IMR-90 (cell line): Measurements from ENCODE around the gene IGFBPL1. TPM values are rescaled to one million over a fixed set of nuclear protein-coding genes. Genes with fewer than 3 reads are reported as not detected.

Experiments
- ATAC-seq: fragments of 200-7000 bp; cut with Tn5 transposase; 2 replicates; pipeline ENCODE4 v1.9.1; 2020; ENCODE audit warnings: low read depth, mild to moderate bottlenecking, moderate library complexity
- BruUV-seq: library from RNA; stranded (reverse); fragments of 400-500 nt; replicated peaks from 2 replicates; lab custom pipeline; 2021; lab: Mats Ljungman, UMichigan
- CTCF ChIA-PET: fragments of 300-600 bp; formaldehyde crosslinking; extraction: SDS; loops from one replicate; lab custom pipeline; 2021; ENCODE audit warnings: antibody characterized with exemption; lab: Yijun Ruan, JAX
- POLR2A ChIA-PET: fragments of 300-600 bp; sonication (Branson Sonifier 250); formaldehyde crosslinking; loops from one replicate; lab custom pipeline; 2022; ENCODE audit warnings: antibody characterized with exemption; ENCODE audit not compliant: unreplicated experiment; lab: Charles Lee
- DNase-seq: peaks from one replicate; pipeline ENCODE4 v3.0.0; 2013
- H2AFZ ChIP-seq: replicated peaks from 2 replicates; pipeline ENCODE3; 2013; ENCODE audit warnings: low read length, mild to moderate bottlenecking; ENCODE audit not compliant: poor library complexity
- H2AK5ac ChIP-seq: 2 replicates; pipeline ENCODE4 v1.6.1; 2013; ENCODE audit warnings: low read depth, low read length, inconsistent platforms
- H2AK9ac ChIP-seq: replicated peaks from 2 replicates; pipeline ENCODE3; 2013; ENCODE audit warnings: mild to moderate bottlenecking, low read depth, low read length, moderate library complexity; ENCODE audit not compliant: poor library complexity
- H2BK120ac ChIP-seq: 2 replicates; pipeline ENCODE4 v1.6.1; 2013; ENCODE audit warnings: low read depth, low read length, inconsistent platforms
- H2BK15ac ChIP-seq: 3 replicates; pipeline ENCODE4 v1.6.1; 2013; ENCODE audit warnings: low read depth, low read length, inconsistent platforms
- H2BK20ac ChIP-seq: 2 replicates; pipeline ENCODE4 v1.6.1; 2013; ENCODE audit warnings: low read depth, mild to moderate bottlenecking, inconsistent platforms, low read length, moderate library complexity
- H2BK5ac ChIP-seq: 2 replicates; pipeline ENCODE4 v1.6.1; 2013; ENCODE audit warnings: mild to moderate bottlenecking, low read depth, low read length, inconsistent platforms; ENCODE audit not compliant: poor library complexity, severe bottlenecking
- H3K14ac ChIP-seq: replicated peaks from 2 replicates; pipeline ENCODE4 v1.6.1; 2013; ENCODE audit warnings: low read depth, low read length, inconsistent platforms
- H3K18ac ChIP-seq: 2 replicates; pipeline ENCODE4 v1.6.1; 2013; ENCODE audit warnings: low read depth, low read length, control low read depth
- H3K23ac ChIP-seq: 2 replicates; pipeline ENCODE4 v1.6.1; 2013; ENCODE audit warnings: low read depth, low read length, inconsistent platforms
- H3K27ac ChIP-seq: 2 replicates; pipeline ENCODE4 v1.5.1; 2013; ENCODE audit warnings: mild to moderate bottlenecking, control low read depth, low read length; ENCODE audit not compliant: insufficient read depth
- H3K27me3 ChIP-seq: 2 replicates; pipeline ENCODE4 v1.6.1; 2013; ENCODE audit warnings: low read length; ENCODE audit not compliant: control insufficient read depth, insufficient read depth
- H3K36me3 ChIP-seq: 2 replicates; pipeline ENCODE4 v1.6.1; 2013; ENCODE audit warnings: low read length, mixed read lengths; ENCODE audit not compliant: control insufficient read depth, insufficient read depth
- H3K4ac ChIP-seq: 2 replicates; pipeline ENCODE4 v1.6.1; 2013; ENCODE audit warnings: low read depth, low read length, inconsistent platforms
- H3K4me1 ChIP-seq: 2 replicates; pipeline ENCODE4 v1.6.1; 2013; ENCODE audit warnings: low read length, mixed read lengths; ENCODE audit not compliant: control insufficient read depth, insufficient read depth
- H3K4me2 ChIP-seq: 2 replicates; pipeline ENCODE4 v1.6.1; 2013; ENCODE audit warnings: low read depth, mild to moderate bottlenecking, control low read depth, low read length, moderate library complexity
- H3K4me3 ChIP-seq: 2 replicates; pipeline ENCODE4 v1.5.1; 2013; ENCODE audit warnings: low read depth, mild to moderate bottlenecking, control low read depth, low read length, moderate library complexity; ENCODE audit not compliant: insufficient read depth
- H3K56ac ChIP-seq: 2 replicates; pipeline ENCODE4 v1.6.1; 2013; ENCODE audit warnings: low read length, inconsistent platforms; ENCODE audit not compliant: insufficient read depth; ENCODE audit errors: extremely low read depth
- H3K79me1 ChIP-seq, 2 experiments: 2 replicates each; pipeline ENCODE4 v1.6.1; 2013; ENCODE audit warnings: low read length in 2 of 2, inconsistent platforms in 1 of 2, low read depth in 1 of 2
- H3K9ac ChIP-seq: 2 replicates; pipeline ENCODE4 v1.6.1; 2013; ENCODE audit warnings: low read depth, low read length, control low read depth
- H3K9me1 ChIP-seq: 2 replicates; pipeline ENCODE4 v1.6.1; 2013; ENCODE audit warnings: low read length, inconsistent platforms; ENCODE audit not compliant: insufficient read depth
- H3K9me3 ChIP-seq: 2 replicates; pipeline ENCODE4 v1.6.1; 2013; ENCODE audit warnings: low read length; ENCODE audit not compliant: control insufficient read depth, insufficient read depth
- H4K20me1 ChIP-seq: 2 replicates; pipeline ENCODE4 v1.6.1; 2013; ENCODE audit warnings: low read length, inconsistent platforms; ENCODE audit not compliant: insufficient read depth
- H4K5ac ChIP-seq: 2 replicates; pipeline ENCODE4 v1.6.1; 2013; ENCODE audit warnings: mild to moderate bottlenecking, low read depth, low read length, control low read depth
- H4K8ac ChIP-seq, 2 experiments: 2 replicates each; pipeline ENCODE4 v1.6.1; 2013; ENCODE audit warnings: low read depth in 2 of 2, low read length in 2 of 2, control low read depth in 1 of 2, inconsistent platforms in 1 of 2
- H4K91ac ChIP-seq: 2 replicates; pipeline ENCODE4 v1.6.1; 2013; ENCODE audit warnings: low read depth, low read length, inconsistent platforms; ENCODE audit not compliant: insufficient read depth
- POLR2A ChIP-seq: IDR thresholded peaks from 2 replicates; pipeline ENCODE4 v1.6.1; 2012; ENCODE audit warnings: mild to moderate bottlenecking, low read depth, low read length
- SMC3 ChIP-seq: fragments of 150-350 bp; IDR thresholded peaks from 2 replicates; pipeline ENCODE4 v1.6.1; 2016; ENCODE audit warnings: low read depth, mild to moderate bottlenecking, antibody characterized with exemption, low read length, moderate library complexity
- USF2 ChIP-seq: fragments of 150-350 bp; IDR thresholded peaks from 2 replicates; pipeline ENCODE4 v1.6.1; 2017; ENCODE audit warnings: mild to moderate bottlenecking, antibody characterized with exemption, low read length, low read depth
- WGBS, 2 experiments: methylation state at CpG; one replicate each; pipeline versions ENCODE4 v1.1.5 to v1.1.7; 2013; ENCODE audit warnings: missing lambda C conversion rate in 2 of 2; ENCODE audit not compliant: insufficient read length in 1 of 2; ENCODE audit errors: extremely low coverage in 2 of 2; 5-methylcytosine and 5-hydroxymethylcytosine counted together
- dilution Hi-C: fragments of 300-500 bp; cut with HindIII; formaldehyde crosslinking; loops from one replicate; pipeline ENCODE4 v1.14.3; 2018; ENCODE audit warnings: low sequenced_read_pairs; ENCODE audit not compliant: unreplicated experiment
- in situ Hi-C: fragments of 300-500 bp; cut with MboI; formaldehyde crosslinking; loops from 3 replicates; pipeline ENCODE4 v1.14.3; 2019; ENCODE audit warnings: low sequenced_read_pairs, inconsistent platforms, mixed read lengths
- intact Hi-C: fragments of 100-400 bp; cut with micrococcal nuclease; formaldehyde crosslinking; loops from 2 replicates; pipeline ENCODE4 v1.10.0; 2022
- polyA plus RNA-seq, 3 experiments: library from polyadenylated mRNA; depleted of rRNA; stranded (reverse); fragments of >200 nt; gene quantifications; 2 replicates each; pipeline ENCODE4 v1.2.3, GENCODE V29; 2012; ENCODE audit warnings: low replicate concordance in 1 of 3
- total RNA-seq: library from RNA; depleted of rRNA; stranded (reverse); fragments of >200 nt; gene quantifications from 2 replicates; pipeline ENCODE4 v1.2.3, GENCODE V29; 2012

The IGFBPL1 gene
- total and polyA plus RNA-seq, 2 of the 4 experiments (the other 2 are of a cell fraction) = not detected

GRCh38 chr9:38447703-38448102 lies 23.4 kb upstream of the IGFBPL1 start:
- Histone ChIP-seq H3K23ac (no peak overlapping the region), H2BK5ac (no peak overlapping the region), H3K79me1 (no peaks in the 10 kb centered on the region), H2AFZ (no peak overlapping the region), H2AK5ac (no peak overlapping the region), H3K36me3 (no peaks in the 10 kb centered on the region), H3K4me3 (no peak overlapping the region), H3K4me1 (peaks cover 2% of the 10 kb centered on the region; the same call in 1 of the 2 replicates), H4K91ac (no peak overlapping the region), H3K4me2 (no peak overlapping the region), H3K18ac (no peak overlapping the region), H2BK15ac (no peak overlapping the region), H2BK120ac (no peak overlapping the region), H3K14ac (no peak overlapping the region), H3K56ac (no peak overlapping the region), H2BK20ac (no peak overlapping the region), H4K5ac (no peak overlapping the region), H3K27ac (no peak overlapping the region), H3K9me1 (0 out of 2 replicates have a peak, but pooled peaks cover 5% of the 10 kb centered on the region), H3K4ac (no peak overlapping the region), H4K20me1 (no peaks in the 10 kb centered on the region), H3K9ac (no peak overlapping the region), H4K8ac (no peak overlapping the region), H2AK9ac (no peak overlapping the region), H3K9me3 (no peaks in the 10 kb centered on the region), H3K27me3 (no peaks in the 10 kb centered on the region)
- no peak for ATAC-seq
- in situ Hi-C loops (no loop called here), dilution Hi-C loops (no loop called here), intact Hi-C loops (loop anchor here (5.0 kb wide), 1 partner anchor 75 kb away; no protein-coding TSS in a partner anchor)
- CTCF ChIA-PET = no interaction called here
- TF ChIP-seq SMC3 (no peak), USF2 (no peak), POLR2A (no peak)
- no TSS peak for BruUV-seq
- no peak for DNase-seq
- WGBS, 2 experiments = no CpG with 5 or more reads among the region's 1 CpG
- POLR2A ChIA-PET = no interaction called here
